K562 (cell line): ENCODE data around the gene CNOT10. TPM values are rescaled to one million over a fixed set of nuclear protein-coding genes. Genes with fewer than 3 reads are reported as not detected.
"Not testable (repeated sequence)": the region's sequence is repeated elsewhere in the genome, so short reads cannot be mapped to it uniquely, and the experiment has no call there.

Source experiments
- ATAC-seq: fragments of 200-7000 bp; cut with Tn5 transposase; 3 replicates; pipeline ENCODE4 v1.9.1; 2020; ENCODE audit warnings: moderate library complexity
- BruUV-seq: library from RNA; stranded (reverse); fragments of 400-500 nt; replicated peaks from 2 replicates; lab custom pipeline; 2021; lab: Mats Ljungman, UMichigan
- CTCF ChIA-PET: fragments of 300-600 bp; formaldehyde crosslinking; extraction: SDS; loops from one replicate; lab custom pipeline; 2021; ENCODE audit warnings: low intra/inter-chr PET ratio; lab: Yijun Ruan, JAX
- POLR2A ChIA-PET: fragments of 300-600, 350-650 bp; sonication (Branson Sonifier 250); formaldehyde crosslinking; extraction: SDS; loops from one replicate; lab custom pipeline; 2021; ENCODE audit warnings: antibody characterized with exemption, inconsistent platforms; lab: Yijun Ruan, JAX
- DNase-seq, 4 experiments: peaks; one replicate each; pipeline versions ENCODE4 v3.0.0 to v3.0.0-alpha.2; 2011 to 2018; ENCODE audit warnings: low spot score in 3 of 4, mixed read lengths in 3 of 4; ENCODE audit errors: extremely low read depth in 1 of 4
- FAIRE-seq: peaks from 2 replicates; lab custom pipeline; 2011; peaks lifted over from hg19 to GRCh38; lab: Jason Lieb, UNC
- H2AFZ ChIP-seq: 2 replicates; pipeline ENCODE4 v1.6.0; 2011; ENCODE audit warnings: low read depth, low read length, control low read depth, inconsistent platforms
- H3K27ac ChIP-seq: fragments of 200-600 bp; 3 replicates; pipeline ENCODE4 v1.8.0; 2011; ENCODE audit warnings: low read depth, mild to moderate bottlenecking, control low read depth, inconsistent platforms, low read length, moderate library complexity, mixed read lengths; ENCODE audit errors: extremely low read depth
- H3K27me3 ChIP-seq, 2 experiments: fragments of 300-600 bp in 1 of 2; 2 replicates in 1 of 2; 3 replicates in 1 of 2; pipeline versions ENCODE4 v1.6.0 to v1.8.0; 2011; ENCODE audit warnings: inconsistent platforms in 2 of 2, low read length in 2 of 2, mild to moderate bottlenecking in 1 of 2, mixed read lengths in 1 of 2, moderate library complexity in 1 of 2; ENCODE audit not compliant: control insufficient read depth in 2 of 2, insufficient read depth in 2 of 2
- H3K36me3 ChIP-seq: fragments of 300-600 bp; 3 replicates; pipeline ENCODE4 v1.8.0; 2011; ENCODE audit warnings: mild to moderate bottlenecking, low read length, inconsistent platforms; ENCODE audit not compliant: control insufficient read depth, insufficient read depth
- H3K4me1 ChIP-seq, 2 experiments: fragments of 200-600 bp in 1 of 2; replicated peaks in 1 of 2; 2 replicates in 1 of 2; 3 replicates in 1 of 2; pipeline versions ENCODE4 v1.5.1 to v1.8.0; 2011; ENCODE audit warnings: inconsistent platforms in 2 of 2, low read length in 2 of 2, mild to moderate bottlenecking in 1 of 2, mixed read lengths in 1 of 2, moderate library complexity in 1 of 2; ENCODE audit not compliant: control insufficient read depth in 2 of 2, insufficient read depth in 2 of 2
- H3K4me2 ChIP-seq: 2 replicates; pipeline ENCODE4 v1.6.1; 2011; ENCODE audit warnings: low read length, control low read depth, inconsistent platforms, mixed read lengths; ENCODE audit not compliant: insufficient read depth
- H3K4me3 ChIP-seq: fragments of 200-600 bp; sonication (generic), shearing (Covaris generic); 2 replicates; pipeline ENCODE4 v1.5.1; 2016; ENCODE audit warnings: control low read depth, inconsistent platforms
- H3K79me2 ChIP-seq: fragments of 200-600 bp; 3 replicates; pipeline ENCODE4 v1.8.0; 2011; ENCODE audit warnings: low read length, inconsistent platforms; ENCODE audit not compliant: control insufficient read depth, insufficient read depth
- H3K9ac ChIP-seq, 2 experiments: 2 replicates each; pipeline versions ENCODE4 v1.6.0 to v1.6.1; 2011; ENCODE audit warnings: low read depth in 2 of 2, low read length in 2 of 2, control low read depth in 1 of 2, inconsistent platforms in 1 of 2, mild to moderate bottlenecking in 1 of 2, mixed read lengths in 1 of 2; ENCODE audit not compliant: insufficient read depth in 1 of 2
- H3K9me1 ChIP-seq: one replicate; pipeline ENCODE4 v1.6.0; 2011; ENCODE audit warnings: inconsistent platforms, mild to moderate bottlenecking, low read length, moderate library complexity; ENCODE audit not compliant: control insufficient read depth, insufficient read depth
- H3K9me3 ChIP-seq: replicated peaks from 2 replicates; pipeline ENCODE4 v1.5.1; 2011; ENCODE audit warnings: low read depth, low read length, inconsistent platforms; ENCODE audit not compliant: control insufficient read depth, insufficient read depth
- H4K20me1 ChIP-seq: replicated peaks from 2 replicates; pipeline ENCODE4 v1.6.1; 2011; ENCODE audit warnings: low read length, inconsistent platforms, mixed read lengths; ENCODE audit not compliant: control insufficient read depth, insufficient read depth
- ARID1B ChIP-seq: fragments of 450-650 bp; IDR thresholded peaks from 2 replicates; pipeline ENCODE4 v1.6.1; 2016; ENCODE audit warnings: antibody characterized with exemption, mild to moderate bottlenecking, inconsistent platforms
- CBFA2T2 ChIP-seq: fragments of 450-650 bp; conservative IDR thresholded peaks from 2 replicates; pipeline ENCODE4 v1.6.1; 2017; ENCODE audit warnings: mild to moderate bottlenecking
- CBFA2T3 ChIP-seq: fragments of 450-650 bp; IDR thresholded peaks from 2 replicates; pipeline ENCODE4 v1.6.1; 2017
- ELF2 ChIP-seq: fragments of 250-450 bp; sonication (Bioruptor Pico); IDR thresholded peaks from 2 replicates; pipeline ENCODE4 v1.5.0; 2021; ENCODE audit warnings: mild to moderate bottlenecking
- TAL1 ChIP-seq: fragments of 450-650 bp; IDR thresholded peaks from 2 replicates; pipeline ENCODE4 v1.6.1; 2016; ENCODE audit warnings: mild to moderate bottlenecking
- TRIM24 ChIP-seq, 2 experiments: fragments of 450-650 bp; IDR thresholded peaks; 2 replicates each; pipeline ENCODE4 v1.6.1; 2016
- ZNF12 ChIP-seq: sonication (generic); formaldehyde crosslinking; IDR thresholded peaks from 2 replicates; pipeline ENCODE4 v1.4.0; 2020; ENCODE audit warnings: mild to moderate bottlenecking, missing genetic modification reagents
- ZNF766 ChIP-seq: fragments of 200-800 bp; sonication (Bioruptor generic); conservative IDR thresholded peaks from 2 replicates; pipeline ENCODE4 v1.6.1; 2016; ENCODE audit warnings: missing genetic modification characterization, missing compliant biosample characterization
- ZNF79 ChIP-seq: fragments of 250-450 bp; sonication (Bioruptor Pico); IDR thresholded peaks from 2 replicates; pipeline ENCODE4 v1.4.0; 2020; ENCODE audit warnings: low read depth, mild to moderate bottlenecking, moderate library complexity
- WGBS: fragments of 100-300 bp; shearing (Covaris generic); methylation state at CpG from one replicate; pipeline ENCODE4 v1.1.6; 2016; ENCODE audit warnings: low coverage, mixed read lengths; ENCODE audit not compliant: insufficient coverage; ENCODE audit errors: missing lambda C conversion rate; 5-methylcytosine and 5-hydroxymethylcytosine counted together
- in situ Hi-C: fragments of 300-500 bp; cut with MboI; formaldehyde crosslinking; loops from 4 replicates; pipeline ENCODE4 v1.15.0; 2018; ENCODE audit warnings: inconsistent platforms, mixed read lengths
- intact Hi-C: fragments of 100-400 bp; cut with micrococcal nuclease; formaldehyde crosslinking; loops from 2 replicates; pipeline ENCODE4 v1.14.2; 2022
- polyA plus RNA-seq, 8 experiments: library from polyadenylated mRNA; depleted of rRNA in 4 of 8; stranded (reverse) in 5 of 8; unstranded in 3 of 8; fragments of >200 nt; fragmentation: Nextera tagmentation in 2 of 8; fragmentation: Illumina TruSeq in 1 of 8; extraction: Ambion mirVana in 2 of 8; extraction: Trizol in 1 of 8; gene quantifications; 2 replicates each; pipeline versions ENCODE4 v1.2.1 to v1.2.3, GENCODE V29; 2011 to 2014; ENCODE audit warnings: inconsistent platforms in 1 of 8, missing spikeins in 1 of 8
- total RNA-seq, 7 experiments: library from RNA; depleted of rRNA in 6 of 7; stranded (reverse); fragments of >200 nt in 6 of 7; fragmentation: Illumina TruSeq in 2 of 7; extraction: Trizol in 2 of 7; gene quantifications; 2 replicates each; pipeline versions ENCODE4 v1.2.1 to v1.2.3, GENCODE V29; 2011 to 2021; ENCODE audit warnings: low replicate concordance in 1 of 7

The CNOT10 gene
- total and polyA plus RNA-seq, 9 of the 15 experiments (the other 6 are each of a cell fraction or from before 2014, with no cell fraction given) = 35.7 to 114 (median 81.9) TPM

DNA sequence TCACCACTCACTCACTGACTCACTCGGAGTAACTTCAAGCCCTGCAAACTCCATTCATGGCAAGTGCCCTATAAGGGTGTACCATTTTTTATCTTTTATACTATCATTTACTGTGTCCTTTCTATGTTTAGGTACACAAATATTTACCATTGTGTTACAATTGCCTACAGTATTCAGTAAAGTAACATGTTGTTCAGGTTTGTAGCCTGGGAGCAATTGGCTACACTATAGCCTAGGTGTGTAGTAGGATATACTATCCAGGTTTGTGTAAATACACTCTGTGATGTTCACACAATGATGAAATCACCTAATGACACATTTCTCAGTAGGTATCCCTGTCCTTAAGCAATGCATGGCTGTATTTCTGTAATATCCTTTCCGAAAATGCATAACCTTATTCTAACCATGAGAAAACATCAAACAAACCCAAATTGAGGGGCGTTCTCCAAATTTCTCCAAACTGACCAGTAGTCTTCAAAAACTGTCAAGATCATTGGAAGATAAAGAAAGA is 17.9 kb upstream of the CNOT10 start:
- in situ Hi-C loops = loop anchor here (5.0 kb wide), 2 partner anchors 150 to 290 kb away; no protein-coding TSS in a partner anchor
- no TSS peak for BruUV-seq
- H3K27me3 ChIP-seq = 0 out of 5 replicates have a peak, but pooled peaks cover 0 to 2% of the 10 kb centered on the region in 2 experiments
- peaks cover 0 to 2% of the 10 kb centered on the region in 2 experiments; a peak in 1 of 5 replicates for H3K4me1 ChIP-seq
- FAIRE-seq = no peak
- H4K20me1 ChIP-seq = no peaks in the 10 kb centered on the region
- no peaks in the 10 kb centered on the region for H3K9me3 ChIP-seq
- POLR2A ChIA-PET = interaction anchor here (0.6 kb wide), 1 partner anchor 365 kb away, joined by 3 read pairs; no protein-coding TSS in a partner anchor
- no peaks in the 10 kb centered on the region for H3K9me1 ChIP-seq
- H3K36me3 ChIP-seq = no peaks in the 10 kb centered on the region
- no peak for ATAC-seq
- no peak overlapping the region for H3K27ac ChIP-seq
- no peak overlapping the region for H3K4me2 ChIP-seq
- H3K79me2 ChIP-seq = no peaks in the 10 kb centered on the region
- no peak overlapping the region for H3K4me3 ChIP-seq
- intact Hi-C loops = loop anchor here (10.0 kb wide), 3 partner anchors 268 to 492 kb away; no protein-coding TSS in a partner anchor
- H3K9ac ChIP-seq = no peak overlapping the region
- WGBS = 15% methylated on average over 3 of the region's 3 CpGs
- DNase-seq = no peak
- TF ChIP-seq ZNF79 (CRISPR knock-in tag) = no peak
- no peak for TF ChIP-seq ELF2
- CTCF ChIA-PET = interaction anchor here (3.5 kb wide), 1 partner anchor 156 kb away, joined by 29 read pairs; no protein-coding TSS in a partner anchor
- peak overlapping the region; percentile 35 for H2AFZ ChIP-seq

DNA sequence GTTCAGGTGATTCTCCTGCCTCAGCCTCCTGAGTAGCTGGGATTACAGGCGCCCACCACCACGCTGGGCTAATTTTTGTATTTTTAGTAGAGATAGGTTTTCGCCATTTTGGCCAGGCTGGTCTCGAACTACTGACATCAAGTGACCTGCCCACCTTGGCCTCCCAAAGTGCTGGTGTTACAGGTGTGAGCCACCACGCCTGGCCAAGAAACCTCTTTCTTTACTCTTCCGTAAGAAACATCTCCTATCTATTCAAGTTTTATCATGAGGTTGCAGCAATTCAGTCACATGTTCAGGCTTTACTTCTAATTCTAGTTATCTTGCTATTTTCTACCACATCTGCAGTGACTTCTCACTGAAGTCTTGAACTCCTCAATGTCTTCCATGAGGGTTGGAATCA is 15.8 kb upstream of the CNOT10 start:
- H3K9me1 ChIP-seq, FAIRE-seq, H3K4me2 ChIP-seq, H3K27ac ChIP-seq, H3K9me3 ChIP-seq, H2AFZ ChIP-seq, H3K4me3 ChIP-seq, ATAC-seq, H3K27me3 ChIP-seq, H3K4me1 ChIP-seq, H3K9ac ChIP-seq, H3K36me3 ChIP-seq, CTCF ChIA-PET, H3K79me2 ChIP-seq, BruUV-seq, DNase-seq, H4K20me1 ChIP-seq: not testable (repeated sequence)
- WGBS = 6% methylated on average over 6 of the region's 6 CpGs
- in situ Hi-C loops = loop anchor here (5.0 kb wide), 2 partner anchors 152 to 292 kb away; no protein-coding TSS in a partner anchor
- POLR2A ChIA-PET = interaction anchor here (0.6 to 0.9 kb wide), 2 partner anchors 29 to 89 kb away, joined by 3 to 4 read pairs; no protein-coding TSS in a partner anchor
- intact Hi-C loops = loop anchor here (10.0 kb wide), 3 partner anchors 266 to 494 kb away; no protein-coding TSS in a partner anchor
- peak; percentile 73; the same call in 1 of the 2 replicates for TF ChIP-seq ZNF12 (CRISPR knock-in tag)
- TF ChIP-seq TAL1 = peak; percentile 44; the same call in 1 of the 2 replicates
- TF ChIP-seq ZNF766 = peak; percentile 73
- TF ChIP-seq ARID1B = peak; percentile 40; the same call in 1 of the 2 replicates
- TF ChIP-seq CBFA2T3 = peak; percentile 47; the same call in 1 of the 2 replicates
- peak; percentile 14; the same call in 1 of the 2 replicates for TF ChIP-seq CBFA2T2
- TF ChIP-seq TRIM24 (IDR thresholded peaks at IDR 0.05) = peak in 1 of 2 experiments; percentile 49; a peak in 1 of 4 replicates
- TF ChIP-seq, all 486 proteins: peak for 7; not testable (repeated sequence) for 479
